Loucy (cell line): ENCODE data around the gene CBLC.
"Not testable (repeated sequence)": the region's sequence is repeated elsewhere in the genome, so short reads cannot be mapped to it uniquely, and the experiment has no call there.

ENCODE experiments used
- H2AFZ ChIP-seq: fragments of 200-600 bp; sonication (generic); 2 replicates; pipeline ENCODE4 v1.6.0; 2016; ENCODE audit warnings: antibody characterized with exemption, mild to moderate bottlenecking, low read length, moderate library complexity
- H3F3A ChIP-seq: fragments of 200-600 bp; 2 replicates; pipeline ENCODE4 v1.6.0; 2016; ENCODE audit warnings: antibody characterized with exemption, low read depth, mild to moderate bottlenecking
- H3K27me3 ChIP-seq: fragments of 200-600 bp; sonication (generic); 2 replicates; pipeline ENCODE4 v1.6.1; 2014; ENCODE audit warnings: low read length, mild to moderate bottlenecking; ENCODE audit not compliant: insufficient read depth, poor library complexity, severe bottlenecking
- H3K36me3 ChIP-seq: fragments of 200-600 bp; sonication (generic); 2 replicates; pipeline ENCODE4 v1.6.1; 2016; ENCODE audit warnings: low read length; ENCODE audit not compliant: insufficient read depth
- H3K4me1 ChIP-seq: fragments of 200-600 bp; sonication (generic); 2 replicates; pipeline ENCODE4 v1.5.1; 2014; ENCODE audit warnings: low read length, mild to moderate bottlenecking; ENCODE audit not compliant: insufficient read depth, poor library complexity, severe bottlenecking
- H3K4me2 ChIP-seq: fragments of 200-600 bp; sonication (generic); 2 replicates; pipeline ENCODE4 v1.6.0; 2014; ENCODE audit warnings: antibody characterized with exemption, low read length, low read depth, mild to moderate bottlenecking; ENCODE audit not compliant: poor library complexity, severe bottlenecking
- H3K4me3 ChIP-seq: fragments of 200-600 bp; sonication (generic); 2 replicates; pipeline ENCODE4 v1.5.1; 2014; ENCODE audit warnings: low read length, mild to moderate bottlenecking, mixed read lengths; ENCODE audit not compliant: poor library complexity, severe bottlenecking
- H3K79me2 ChIP-seq: fragments of 200-600 bp; sonication (generic); 2 replicates; pipeline ENCODE4 v1.6.1; 2014; ENCODE audit warnings: low read length; ENCODE audit not compliant: insufficient read depth
- H3K9ac ChIP-seq: fragments of 200-600 bp; sonication (generic); 2 replicates; pipeline ENCODE4 v1.6.0; 2014; ENCODE audit warnings: mild to moderate bottlenecking, low read depth, low read length, moderate library complexity; ENCODE audit not compliant: poor library complexity, severe bottlenecking
- H3K9me2 ChIP-seq: fragments of 200-600 bp; sonication (generic); replicated peaks from 2 replicates; pipeline ENCODE4 v1.6.1; 2016; ENCODE audit warnings: low read depth, low read length, mixed read lengths
- H3K9me3 ChIP-seq: fragments of 200-600 bp; sonication (generic); 2 replicates; pipeline ENCODE4 v1.6.1; 2014; ENCODE audit warnings: mild to moderate bottlenecking, antibody characterized with exemption, low read length, low read depth; ENCODE audit not compliant: insufficient read depth
- H4K20me1 ChIP-seq: fragments of 200-600 bp; sonication (generic); 2 replicates; pipeline ENCODE4 v1.6.0; 2014; ENCODE audit warnings: antibody characterized with exemption, low read length, mild to moderate bottlenecking; ENCODE audit not compliant: insufficient read depth, poor library complexity, severe bottlenecking
- EZH2phosphoT487 ChIP-seq: fragments of 200-600 bp; IDR thresholded peaks from 2 replicates; pipeline ENCODE4 v1.6.1; 2018; ENCODE audit warnings: antibody characterized with exemption, mild to moderate bottlenecking, moderate library complexity, borderline replicate concordance
- TF ChIP-seq, protein P1 (sequence below): fragments of 200-600 bp; sonication (generic); conservative IDR thresholded peaks from 2 replicates; pipeline ENCODE4 v1.5.1; 2014; ENCODE audit warnings: mild to moderate bottlenecking, antibody characterized with exemption, low read length

Gene CBLC

DNA sequence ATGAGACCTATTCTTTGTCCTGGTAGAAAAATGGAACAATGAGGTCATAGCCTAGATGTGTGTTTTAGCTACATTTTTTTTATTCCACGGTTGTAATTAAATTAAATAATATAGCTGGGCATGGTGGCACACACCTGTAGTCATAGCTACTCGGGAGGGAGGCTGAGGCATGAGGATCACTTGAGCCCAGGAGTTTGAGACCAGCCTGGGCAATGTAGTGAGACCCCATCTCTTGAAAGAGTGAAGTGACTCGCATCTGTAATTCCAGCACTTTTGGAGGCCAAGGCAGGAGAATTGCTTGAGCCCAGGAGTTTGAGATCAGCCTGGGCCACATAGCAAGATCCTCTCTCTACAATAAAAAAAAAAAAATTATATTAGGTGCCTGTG lies 11.7 kb upstream of the CBLC start:
- H3F3A ChIP-seq: no peaks in the 10 kb centered on the region
- no peaks in the 10 kb centered on the region for H3K9me3 ChIP-seq
- no peaks in the 10 kb centered on the region for H3K27me3 ChIP-seq
- no peaks in the 10 kb centered on the region for H3K79me2 ChIP-seq
- no peak overlapping the region for H3K9ac ChIP-seq
- H3K4me1 ChIP-seq: peaks cover 18% of the 10 kb centered on the region
- no peak overlapping the region for H2AFZ ChIP-seq
- no peaks in the 10 kb centered on the region for H3K9me2 ChIP-seq
- no peaks in the 10 kb centered on the region for H3K36me3 ChIP-seq
- no peaks in the 10 kb centered on the region for H4K20me1 ChIP-seq
- no peak for TF ChIP-seq EZH2phosphoT487
- TF ChIP-seq, protein P1, sequence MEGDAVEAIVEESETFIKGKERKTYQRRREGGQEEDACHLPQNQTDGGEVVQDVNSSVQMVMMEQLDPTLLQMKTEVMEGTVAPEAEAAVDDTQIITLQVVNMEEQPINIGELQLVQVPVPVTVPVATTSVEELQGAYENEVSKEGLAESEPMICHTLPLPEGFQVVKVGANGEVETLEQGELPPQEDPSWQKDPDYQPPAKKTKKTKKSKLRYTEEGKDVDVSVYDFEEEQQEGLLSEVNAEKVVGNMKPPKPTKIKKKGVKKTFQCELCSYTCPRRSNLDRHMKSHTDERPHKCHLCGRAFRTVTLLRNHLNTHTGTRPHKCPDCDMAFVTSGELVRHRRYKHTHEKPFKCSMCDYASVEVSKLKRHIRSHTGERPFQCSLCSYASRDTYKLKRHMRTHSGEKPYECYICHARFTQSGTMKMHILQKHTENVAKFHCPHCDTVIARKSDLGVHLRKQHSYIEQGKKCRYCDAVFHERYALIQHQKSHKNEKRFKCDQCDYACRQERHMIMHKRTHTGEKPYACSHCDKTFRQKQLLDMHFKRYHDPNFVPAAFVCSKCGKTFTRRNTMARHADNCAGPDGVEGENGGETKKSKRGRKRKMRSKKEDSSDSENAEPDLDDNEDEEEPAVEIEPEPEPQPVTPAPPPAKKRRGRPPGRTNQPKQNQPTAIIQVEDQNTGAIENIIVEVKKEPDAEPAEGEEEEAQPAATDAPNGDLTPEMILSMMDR: no peak
- no peak overlapping the region for H3K4me2 ChIP-seq
- H3K4me3 ChIP-seq: no peak overlapping the region

DNA sequence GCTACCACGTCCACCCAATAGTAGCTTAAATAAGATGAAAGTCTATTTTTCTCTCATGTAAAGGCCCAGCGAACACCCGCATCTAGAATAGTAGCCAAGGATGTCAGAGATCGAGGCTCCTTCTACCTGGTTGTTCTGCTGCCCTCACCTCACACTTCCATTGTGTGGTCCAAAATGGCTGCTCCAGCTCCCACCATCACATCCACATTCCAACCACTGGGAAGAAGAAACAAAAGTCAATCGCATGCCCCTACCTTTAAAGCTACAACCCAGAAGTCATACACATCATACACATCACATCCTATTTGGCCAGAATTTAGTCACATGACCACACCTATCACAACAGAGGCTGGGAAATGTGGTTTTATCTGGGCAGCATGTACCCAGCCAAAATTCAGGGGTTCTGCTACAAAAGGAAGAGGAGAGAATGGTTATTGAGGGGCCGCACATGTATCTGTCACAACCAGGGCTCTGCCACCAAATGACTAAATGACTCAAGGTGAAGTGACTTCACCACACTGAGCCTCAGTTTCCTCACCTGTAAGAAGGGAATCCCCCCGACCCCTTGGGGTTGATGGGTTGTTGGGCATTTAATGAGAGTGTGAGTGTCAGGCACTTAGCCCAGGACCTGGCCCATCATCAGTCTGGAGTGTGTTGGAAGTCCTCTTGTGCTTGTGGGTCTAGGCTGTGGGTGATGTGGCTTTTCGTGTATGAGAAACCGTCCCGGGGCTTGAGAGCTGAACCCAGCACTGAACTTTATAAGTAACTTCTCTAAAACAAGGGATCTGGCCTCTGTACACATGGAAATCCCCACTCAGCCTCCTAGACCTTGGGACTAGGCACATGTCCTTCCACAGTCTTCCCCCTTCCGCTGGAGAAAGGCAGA lies 10.2 kb upstream of the CBLC start:
- H3K4me2 ChIP-seq: no peak overlapping the region
- no peaks in the 10 kb centered on the region for H3K9me2 ChIP-seq
- peaks cover 16% of the 10 kb centered on the region for H3K4me1 ChIP-seq
- no peak overlapping the region for H3K4me3 ChIP-seq
- no peaks in the 10 kb centered on the region for H3K27me3 ChIP-seq
- no peaks in the 10 kb centered on the region for H4K20me1 ChIP-seq
- no peaks in the 10 kb centered on the region for H3K36me3 ChIP-seq
- TF ChIP-seq, protein P1: no peak
- TF ChIP-seq EZH2phosphoT487: no peak
- H3K79me2 ChIP-seq: no peaks in the 10 kb centered on the region
- no peaks in the 10 kb centered on the region for H3K9me3 ChIP-seq
- no peak overlapping the region for H2AFZ ChIP-seq
- no peaks in the 10 kb centered on the region for H3F3A ChIP-seq
- H3K9ac ChIP-seq: no peak overlapping the region

DNA sequence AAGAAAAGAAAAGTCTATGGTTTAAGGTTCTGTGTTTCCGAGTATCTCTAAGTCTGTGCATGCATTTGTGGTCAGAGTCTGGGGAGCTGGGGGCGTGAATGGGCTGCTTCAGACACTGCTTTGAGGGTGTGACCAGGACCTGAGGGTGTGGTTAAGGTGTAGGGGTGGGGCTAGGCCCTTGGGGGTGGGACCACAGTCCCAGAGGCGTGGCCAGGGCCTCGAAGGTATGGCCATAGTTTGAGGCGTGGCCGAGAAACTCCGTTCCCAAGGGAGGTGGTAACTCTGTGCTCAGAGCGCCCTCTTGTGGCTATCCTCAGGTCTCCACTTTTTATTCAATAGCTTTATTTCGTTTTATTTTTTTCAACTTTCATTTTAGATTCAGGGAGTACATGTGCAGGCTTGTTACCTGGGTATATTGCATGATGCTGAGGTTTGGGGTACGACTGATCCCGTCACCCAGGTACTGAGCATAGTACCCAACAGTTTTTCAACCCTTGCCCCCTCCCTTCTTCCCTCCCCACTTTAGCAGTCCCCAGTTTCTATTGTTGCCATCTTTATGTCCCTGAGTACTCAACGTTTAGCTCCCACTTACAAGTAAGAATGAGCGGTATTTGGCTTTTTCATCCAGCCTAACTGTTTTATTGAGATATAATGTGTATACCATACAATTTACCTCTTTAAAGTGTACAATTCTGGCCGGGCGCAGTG lies 7.0 kb upstream of the CBLC start:
- no peaks in the 10 kb centered on the region for H3F3A ChIP-seq
- H3K4me2 ChIP-seq: peak overlapping the region; percentile 68
- H3K4me1 ChIP-seq: peaks cover 6% of the 10 kb centered on the region
- H3K36me3 ChIP-seq: no peaks in the 10 kb centered on the region
- no peaks in the 10 kb centered on the region for H3K79me2 ChIP-seq
- H4K20me1 ChIP-seq: no peaks in the 10 kb centered on the region
- peak overlapping the region; percentile 90 for H2AFZ ChIP-seq
- H3K4me3 ChIP-seq: peak overlapping the region; percentile 59
- no peaks in the 10 kb centered on the region for H3K27me3 ChIP-seq
- no peak for TF ChIP-seq EZH2phosphoT487
- TF ChIP-seq, protein P1: peak; percentile 85
- H3K9me2 ChIP-seq: no peaks in the 10 kb centered on the region
- peak overlapping the region; percentile 67 for H3K9ac ChIP-seq
- H3K9me3 ChIP-seq: no peaks in the 10 kb centered on the region

DNA sequence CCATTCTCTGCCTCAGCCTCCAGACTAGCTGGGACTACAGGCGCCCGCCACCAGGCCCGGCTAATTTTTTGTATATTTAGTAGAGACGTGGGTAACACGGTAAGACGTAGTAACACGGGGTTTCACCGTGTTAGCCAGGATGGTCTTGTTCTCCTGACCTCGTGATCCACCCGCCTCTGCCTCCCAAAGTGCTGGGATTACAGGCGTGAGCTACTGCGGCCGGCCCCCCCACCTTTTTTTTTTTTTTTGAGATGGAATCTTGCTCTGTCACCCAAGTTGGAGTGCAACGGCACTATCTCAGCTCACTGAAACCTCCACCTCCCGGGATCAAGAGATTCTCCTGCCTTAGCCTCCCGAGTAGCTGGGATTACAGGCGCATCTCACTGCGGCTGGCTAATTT lies 5.5 kb upstream of the CBLC start:
- H3K4me3 ChIP-seq, H3K9me2 ChIP-seq, H3K79me2 ChIP-seq, H3K36me3 ChIP-seq, H3K4me2 ChIP-seq, H2AFZ ChIP-seq, H3K9ac ChIP-seq, H3K4me1 ChIP-seq, H4K20me1 ChIP-seq, H3K27me3 ChIP-seq, H3K9me3 ChIP-seq, H3F3A ChIP-seq: not testable (repeated sequence)
